Body of pancreas (tissue), 4 donors: ENCODE data around the gene AK6. TPM values are rescaled to one million over a fixed set of nuclear protein-coding genes. Genes with fewer than 3 reads are reported as not detected.

Experiments used
- ATAC-seq: fragments of 150-250 bp; one replicate; pipeline ENCODE4 v1.9.1; 2016
- DNase-seq, 4 donors: peaks; one replicate each; pipeline ENCODE4 v3.0.0-alpha.2; 2019
- H3K27ac ChIP-seq, 4 donors: fragments of 200-600 bp; sonication (generic); 1 replicate in 3 of 4; 2 replicates in 1 of 4; pipeline versions ENCODE4 v1.5.1 to v1.6.1; 2016 to 2019; ENCODE audit warnings: mild to moderate bottlenecking in 1 of 4, mixed read lengths in 1 of 4, moderate library complexity in 1 of 4
- H3K27me3 ChIP-seq, 2 donors: fragments of 200-600 bp; sonication (generic); one replicate each; pipeline ENCODE4 v1.6.0; 2016; ENCODE audit warnings: mild to moderate bottlenecking in 1 of 2
- H3K36me3 ChIP-seq, 2 donors: fragments of 200-600 bp; sonication (generic); replicated peaks in 1 of 2; 2 replicates each; pipeline ENCODE4 v1.5.1; 2016; ENCODE audit warnings: low read depth in 2 of 2; ENCODE audit not compliant: insufficient read depth in 1 of 2
- H3K4me1 ChIP-seq: fragments of 200-600 bp; sonication (generic); one replicate; pipeline ENCODE4 v1.6.0; 2016
- H3K4me3 ChIP-seq, 2 donors: fragments of 200-600 bp; sonication (generic); 1 replicate in 1 of 2; 2 replicates in 1 of 2; pipeline ENCODE4 v1.5.1; 2016 to 2019
- H3K9me3 ChIP-seq, 3 donors: fragments of 200-600 bp; sonication (generic); 1 replicate in 2 of 3; 2 replicates in 1 of 3; pipeline ENCODE4 v1.5.1; 2016
- POLR2A ChIP-seq, 3 donors: fragments of 450-650 bp; IDR thresholded peaks; one replicate each; pipeline ENCODE4 v1.6.1; 2016; ENCODE audit warnings: antibody characterized with exemption in 3 of 3, mild to moderate bottlenecking in 2 of 3
- WGBS, 2 donors: methylation state at CpG; one replicate each; pipeline ENCODE4 v1.1.5; 2017; 5-methylcytosine and 5-hydroxymethylcytosine counted together
- intact Hi-C: fragments of 100-400 bp; cut with DNase I; formaldehyde crosslinking; loops from one replicate; pipeline ENCODE4 v1.15.1; 2023
- total RNA-seq, 2 donors: library from RNA; depleted of rRNA; stranded (reverse); fragments of >200 nt; gene quantifications; one replicate each; pipeline ENCODE4 v1.1.0, GENCODE V29; 2016
- TF ChIP-seq, protein P1 (sequence below), 7 experiments: fragments of 450-650 bp in 4 of 7; fragments of 200-600 bp in 3 of 7; sonication (generic) in 3 of 7; IDR thresholded peaks; one replicate each; pipeline ENCODE4 v1.5.1; 2016 to 2019; ENCODE audit warnings: antibody characterized with exemption in 7 of 7

AK6 gene
- total RNA-seq, 2 donors from 2014 or later: 8.3 to 17.1 TPM

DNA sequence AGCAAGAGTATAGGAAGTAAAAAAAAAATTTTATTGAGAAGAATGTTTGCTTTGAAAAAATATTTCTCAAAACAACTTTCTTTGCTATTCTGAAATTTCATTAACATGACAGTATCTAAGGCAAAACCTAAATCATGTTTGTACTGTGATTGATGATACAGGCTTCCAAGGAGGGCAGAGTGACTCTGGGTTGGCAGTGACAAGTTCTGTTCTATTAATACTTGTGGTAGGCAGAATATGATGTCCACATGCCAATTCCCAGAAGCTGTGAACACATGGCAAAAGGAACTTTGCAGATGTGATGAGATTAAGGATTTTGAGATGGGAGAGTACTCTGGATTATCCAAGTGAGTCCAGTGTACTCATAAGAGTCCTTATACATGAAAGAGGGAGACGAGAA, 53.3 kb downstream of the AK6 start:
- no peak overlapping the region for H3K4me3 ChIP-seq
- no peak overlapping the region for H3K27ac ChIP-seq
- DNase-seq: no peak
- H3K27me3 ChIP-seq: no peaks in the 10 kb centered on the region
- ATAC-seq: no peak
- TF ChIP-seq POLR2A (IDR thresholded peaks at IDR 0.05): no peak
- TF ChIP-seq, protein P1, sequence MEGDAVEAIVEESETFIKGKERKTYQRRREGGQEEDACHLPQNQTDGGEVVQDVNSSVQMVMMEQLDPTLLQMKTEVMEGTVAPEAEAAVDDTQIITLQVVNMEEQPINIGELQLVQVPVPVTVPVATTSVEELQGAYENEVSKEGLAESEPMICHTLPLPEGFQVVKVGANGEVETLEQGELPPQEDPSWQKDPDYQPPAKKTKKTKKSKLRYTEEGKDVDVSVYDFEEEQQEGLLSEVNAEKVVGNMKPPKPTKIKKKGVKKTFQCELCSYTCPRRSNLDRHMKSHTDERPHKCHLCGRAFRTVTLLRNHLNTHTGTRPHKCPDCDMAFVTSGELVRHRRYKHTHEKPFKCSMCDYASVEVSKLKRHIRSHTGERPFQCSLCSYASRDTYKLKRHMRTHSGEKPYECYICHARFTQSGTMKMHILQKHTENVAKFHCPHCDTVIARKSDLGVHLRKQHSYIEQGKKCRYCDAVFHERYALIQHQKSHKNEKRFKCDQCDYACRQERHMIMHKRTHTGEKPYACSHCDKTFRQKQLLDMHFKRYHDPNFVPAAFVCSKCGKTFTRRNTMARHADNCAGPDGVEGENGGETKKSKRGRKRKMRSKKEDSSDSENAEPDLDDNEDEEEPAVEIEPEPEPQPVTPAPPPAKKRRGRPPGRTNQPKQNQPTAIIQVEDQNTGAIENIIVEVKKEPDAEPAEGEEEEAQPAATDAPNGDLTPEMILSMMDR (IDR thresholded peaks at IDR 0.05): no peak
- intact Hi-C loops: no loop called here
- H3K36me3 ChIP-seq: peaks cover 1 to 7% of the 10 kb centered on the region in 2 donors
- H3K4me1 ChIP-seq: no peaks in the 10 kb centered on the region
- 96 to 100% methylated on average over 1 of the region's 1 CpG for WGBS, 2 donors
- H3K9me3 ChIP-seq: no peaks in the 10 kb centered on the region

GRCh38 chr5:69313428-69313827, 55.9 kb downstream of the AK6 start:
- intact Hi-C loops: no loop called here
- ATAC-seq (no peak), DNase-seq (no peak)
- peaks cover 3 to 7% of the 10 kb centered on the region in 2 donors for H3K36me3 ChIP-seq
- no peak overlapping the region for H3K4me3 ChIP-seq
- no peak overlapping the region for H3K27ac ChIP-seq
- H3K27me3 ChIP-seq: no peaks in the 10 kb centered on the region
- WGBS, 2 donors: 90 to 94% methylated on average over 8 to 9 of the region's 9 CpGs
- TF ChIP-seq, protein P1 (IDR thresholded peaks at IDR 0.05): no peak
- TF ChIP-seq POLR2A (IDR thresholded peaks at IDR 0.05): no peak
- no peaks in the 10 kb centered on the region for H3K9me3 ChIP-seq
- no peaks in the 10 kb centered on the region for H3K4me1 ChIP-seq

DNA sequence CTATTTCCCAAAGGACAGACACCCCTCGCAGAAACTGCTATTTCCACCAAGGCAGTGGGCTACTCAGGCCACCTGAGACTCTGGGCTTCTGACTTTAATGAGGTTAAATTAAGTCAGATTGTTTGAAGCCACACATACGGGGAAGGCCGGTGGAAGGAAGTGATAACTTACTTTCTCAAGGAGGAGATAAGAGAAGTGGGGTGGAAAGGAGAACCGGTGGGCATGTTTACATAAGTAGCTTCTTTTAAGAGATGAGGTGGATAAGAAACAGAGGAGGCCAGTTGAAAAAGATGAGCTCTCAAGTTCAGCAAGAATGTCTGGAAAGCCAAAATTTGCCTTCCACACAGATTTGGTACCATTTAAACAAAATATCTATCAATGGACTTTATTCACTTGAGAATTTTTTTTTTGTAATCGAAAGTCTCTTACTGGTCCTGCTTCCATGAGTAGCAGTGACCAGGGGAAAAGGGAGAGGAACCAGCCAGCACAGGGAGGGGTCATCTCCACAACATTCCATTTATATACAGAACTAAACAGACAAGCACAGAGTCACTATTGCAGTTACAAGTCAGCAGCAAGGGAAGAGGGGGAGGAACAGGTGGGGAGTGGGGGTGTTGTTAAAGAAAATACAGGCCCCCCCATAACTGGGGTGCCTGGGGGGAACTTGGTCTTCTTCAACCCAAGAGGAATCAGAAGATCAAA, 56.7 kb downstream of the AK6 start:
- H3K4me1 ChIP-seq: no peaks in the 10 kb centered on the region
- H3K4me3 ChIP-seq: no peak overlapping the region
- no peak overlapping the region for H3K27ac ChIP-seq
- DNase-seq (no peak), ATAC-seq (no peak)
- 60 to 76% methylated on average over 5 of the region's 5 CpGs for WGBS, 2 donors
- no peak for TF ChIP-seq POLR2A (IDR thresholded peaks at IDR 0.05)
- TF ChIP-seq, protein P1 (IDR thresholded peaks at IDR 0.05): no peak
- H3K36me3 ChIP-seq: peaks cover 3 to 7% of the 10 kb centered on the region in 2 donors
- H3K27me3 ChIP-seq: no peaks in the 10 kb centered on the region
- no peaks in the 10 kb centered on the region for H3K9me3 ChIP-seq
- intact Hi-C loops: no loop called here

- ATAC-seq: no peak
- 100% methylated on average over 3 to 5 of the region's 5 CpGs for WGBS, 2 donors
- no peak overlapping the region for H3K27ac ChIP-seq
- no peak for DNase-seq
- no peak overlapping the region for H3K4me3 ChIP-seq
- H3K9me3 ChIP-seq: no peaks in the 10 kb centered on the region
- H3K4me1 ChIP-seq: no peaks in the 10 kb centered on the region
- no peak for TF ChIP-seq POLR2A (IDR thresholded peaks at IDR 0.05)
- TF ChIP-seq, protein P1 (IDR thresholded peaks at IDR 0.05): no peak
- intact Hi-C loops: no loop called here
- peaks cover 3 to 11% of the 10 kb centered on the region in 2 donors for H3K36me3 ChIP-seq
- H3K27me3 ChIP-seq: no peaks in the 10 kb centered on the region
These were observed 59.9 kb downstream of the AK6 start for GRCh38 chr5:69309380-69309779.

GRCh38 chr5:69308046-69308553, 61.2 kb downstream of the AK6 start:
- TF ChIP-seq, protein P1 (IDR thresholded peaks at IDR 0.05): no peak
- no peak for TF ChIP-seq POLR2A (IDR thresholded peaks at IDR 0.05)
- no peaks in the 10 kb centered on the region for H3K27me3 ChIP-seq
- no peaks in the 10 kb centered on the region for H3K9me3 ChIP-seq
- ATAC-seq: no peak
- no peak for DNase-seq
- 34 to 80% methylated on average over 3 of the region's 3 CpGs for WGBS, 2 donors
- intact Hi-C loops: no loop called here
- no peaks in the 10 kb centered on the region for H3K4me1 ChIP-seq
- H3K27ac ChIP-seq: no peak overlapping the region
- H3K4me3 ChIP-seq: no peak overlapping the region
- H3K36me3 ChIP-seq: peaks cover 3 to 4% of the 10 kb centered on the region in 2 donors
